Urothelium cell line (cell line): ENCODE data around the gene ZNF618.
A peak's percentile ranks its signal among the peaks of the same experiment; 100 is the strongest.
"Not testable (repeated sequence)": the region's sequence is repeated elsewhere in the genome, so short reads cannot be mapped to it uniquely, and the experiment has no call there.

ENCODE experiments used
- DNase-seq: peaks from one replicate; pipeline ENCODE4 v3.0.0; 2011; ENCODE audit warnings: low spot score, mixed read lengths
- FAIRE-seq: peaks from 2 replicates; lab custom pipeline; 2011; peaks lifted over from hg19 to GRCh38; lab: Jason Lieb, UNC

The ZNF618 gene

GRCh38 chr9:114033397-114034103 is 157.4 kb downstream of the ZNF618 start:
- DNase-seq, result peak; percentile 13
- no peak for FAIRE-seq

- DNase-seq (no peak), FAIRE-seq (no peak)
Observed at GRCh38 chr9:114034196-114034595, 158.1 kb downstream of the ZNF618 start.

GRCh38 chr9:114034661-114035062 is 158.6 kb downstream of the ZNF618 start:
- DNase-seq, result no peak
- no peak for FAIRE-seq

GRCh38 chr9:114035221-114035844 is 159.2 kb downstream of the ZNF618 start:
- no peak for FAIRE-seq
- no peak for DNase-seq

GRCh38 chr9:114035845-114036801 is 160.0 kb downstream of the ZNF618 start:
- no peak for FAIRE-seq
- DNase-seq, result no peak

- DNase-seq (no peak), FAIRE-seq (no peak)
Observed at GRCh38 chr9:114037249-114037648, 161.1 kb downstream of the ZNF618 start.

- FAIRE-seq (no peak), DNase-seq (no peak)
Observed at GRCh38 chr9:114037961-114038723, 162.0 kb downstream of the ZNF618 start.

- no peak for FAIRE-seq
Observed at GRCh38 chr9:114038724-114039313, 162.7 kb downstream of the ZNF618 start.

GRCh38 chr9:114039484-114039883 is 163.4 kb downstream of the ZNF618 start:
- no peak for FAIRE-seq
- no peak for DNase-seq

More at GRCh38 chr9:114038724-114039313, 162.7 kb downstream of the ZNF618 start:
- no peak for DNase-seq

GRCh38 chr9:114043660-114044059 is 167.6 kb downstream of the ZNF618 start:
- FAIRE-seq, DNase-seq: not testable (repeated sequence)

GRCh38 chr9:114046237-114046755 is 170.2 kb downstream of the ZNF618 start:
- DNase-seq (no peak), FAIRE-seq (no peak)

- FAIRE-seq, result no peak
- no peak for DNase-seq
Observed at GRCh38 chr9:114046875-114047274, 170.8 kb downstream of the ZNF618 start.

- FAIRE-seq (no peak), DNase-seq (peak; percentile 17)
Observed at GRCh38 chr9:114047717-114048116, 171.6 kb downstream of the ZNF618 start.

- DNase-seq (no peak), FAIRE-seq (no peak)
Observed at GRCh38 chr9:114048533-114049415, 172.7 kb downstream of the ZNF618 start.

- DNase-seq (no peak), FAIRE-seq (no peak)
Observed at GRCh38 chr9:114049441-114050225, 173.5 kb downstream of the ZNF618 start.

- FAIRE-seq (no peak), DNase-seq (no peak)
Observed at GRCh38 chr9:114050226-114050568, 174.1 kb downstream of the ZNF618 start.

- DNase-seq, result no peak
- FAIRE-seq, result no peak
Observed at GRCh38 chr9:114050646-114051045, 174.5 kb downstream of the ZNF618 start.

- DNase-seq (no peak), FAIRE-seq (no peak)
Observed at GRCh38 chr9:114051281-114051680, 175.2 kb downstream of the ZNF618 start.
